GM12891 (cell line): ENCODE results near the gene UBE3B.

Source experiments
- PAX5 ChIP-seq: IDR thresholded peaks from 2 replicates; pipeline ENCODE4 v1.6.1; 2011; ENCODE audit warnings: low read length, moderate library complexity, mild to moderate bottlenecking; ENCODE audit not compliant: insufficient read depth, severe bottlenecking
- POLR2A ChIP-seq: IDR thresholded peaks from 2 replicates; pipeline ENCODE4 v1.6.1; 2011; ENCODE audit warnings: low read depth, low read length, control low read depth
- POLR2AphosphoS5 ChIP-seq: IDR thresholded peaks from 2 replicates; pipeline ENCODE4 v1.6.1; 2011; ENCODE audit warnings: low read depth, low read length, control low read depth
- POU2F2 ChIP-seq: IDR thresholded peaks from 2 replicates; pipeline ENCODE4 v1.6.1; 2011; ENCODE audit warnings: low read depth, mild to moderate bottlenecking, control low read depth, low read length, moderate library complexity
- SPI1 ChIP-seq: IDR thresholded peaks from 2 replicates; pipeline ENCODE4 v1.6.1; 2011; ENCODE audit warnings: low read depth, low read length, control low read depth
- TAF1 ChIP-seq: IDR thresholded peaks from 2 replicates; pipeline ENCODE4 v1.6.1; 2011; ENCODE audit warnings: low read depth, low read length, control low read depth

- TF ChIP-seq POLR2A (no peak), POU2F2 (no peak), SPI1 (no peak), POLR2AphosphoS5 (no peak), TAF1 (no peak), PAX5 (no peak)
Observed at GRCh38 chr12:109503611-109504010, 26.2 kb downstream of the UBE3B start.
